GM18951 (cell line): Measurements from ENCODE around the gene PPFIBP2.

Experiments
- POLR2A ChIP-seq: IDR thresholded peaks from 4 replicates; pipeline ENCODE4 v1.6.1; 2011; ENCODE audit warnings: mild to moderate bottlenecking; ENCODE audit not compliant: insufficient read length, insufficient read depth; ENCODE audit errors: extremely low read depth
- in situ Hi-C: fragments of 300-500 bp; cut with MboI; formaldehyde crosslinking; loops from one replicate; pipeline ENCODE4 v1.12.0; 2022; ENCODE audit warnings: low sequenced_read_pairs, mixed read lengths, inconsistent platforms; ENCODE audit not compliant: unreplicated experiment

The PPFIBP2 gene

DNA sequence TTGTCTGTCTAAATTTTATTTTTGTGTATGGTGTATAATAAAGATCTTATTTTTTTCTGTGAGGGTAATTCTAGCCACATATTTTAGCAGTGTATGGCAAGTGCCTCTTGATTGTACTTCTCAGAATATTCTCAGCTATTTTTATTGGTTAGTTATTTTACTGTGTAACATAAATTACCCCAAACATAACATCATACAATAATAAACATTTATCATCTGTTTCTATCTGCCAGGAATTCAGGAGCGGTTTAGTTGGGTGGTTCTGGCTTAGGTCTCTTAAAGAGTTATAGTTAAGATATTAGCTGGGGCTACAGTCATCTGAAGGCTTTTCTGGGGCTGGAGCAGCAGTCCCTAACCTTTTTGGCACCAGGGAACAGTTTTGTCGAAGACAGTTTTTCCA, 47.8 kb downstream of the PPFIBP2 start:
- no peak for TF ChIP-seq POLR2A
- in situ Hi-C loops: no loop called here

DNA sequence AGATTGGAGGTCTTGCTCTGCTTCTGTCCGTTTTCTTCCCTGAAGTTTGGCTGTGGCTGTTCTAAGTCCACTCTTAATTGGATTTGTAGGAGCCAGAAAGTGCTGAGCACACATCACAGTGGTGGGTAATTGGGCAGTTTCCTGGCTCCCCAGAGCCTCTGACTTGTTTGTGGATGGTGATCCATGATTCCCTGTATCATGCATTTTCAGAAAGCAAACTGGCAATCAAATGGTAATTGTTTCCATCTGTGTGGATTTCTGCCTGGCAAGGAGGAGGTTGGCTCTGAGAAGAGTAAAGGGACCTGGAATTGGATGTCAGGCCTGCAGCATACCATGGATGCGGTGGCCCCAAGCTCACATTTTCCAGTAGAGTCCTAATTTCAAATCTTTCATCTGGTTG, 49.5 kb downstream of the PPFIBP2 start:
- TF ChIP-seq POLR2A: no peak
- in situ Hi-C loops: no loop called here

DNA sequence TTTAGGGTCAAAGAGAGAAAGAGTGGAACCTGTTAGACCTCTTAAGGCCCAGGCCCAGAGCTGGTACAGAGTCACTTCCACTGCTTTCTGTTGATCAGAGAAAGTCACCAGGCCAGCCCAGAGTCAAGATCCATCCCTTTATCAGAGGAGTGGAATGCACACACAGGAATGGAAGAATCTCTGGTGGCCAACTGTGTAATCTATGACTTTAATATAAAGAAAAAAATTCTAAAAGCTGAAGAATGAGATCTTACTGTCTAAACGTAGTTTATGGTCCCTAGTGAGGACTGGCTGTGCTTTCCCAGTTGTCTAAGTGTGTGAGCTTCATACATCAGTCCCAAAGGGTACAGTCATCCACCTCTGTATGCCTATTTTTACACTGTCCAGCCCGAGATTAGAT, 51.0 kb downstream of the PPFIBP2 start:
- in situ Hi-C loops: no loop called here

DNA sequence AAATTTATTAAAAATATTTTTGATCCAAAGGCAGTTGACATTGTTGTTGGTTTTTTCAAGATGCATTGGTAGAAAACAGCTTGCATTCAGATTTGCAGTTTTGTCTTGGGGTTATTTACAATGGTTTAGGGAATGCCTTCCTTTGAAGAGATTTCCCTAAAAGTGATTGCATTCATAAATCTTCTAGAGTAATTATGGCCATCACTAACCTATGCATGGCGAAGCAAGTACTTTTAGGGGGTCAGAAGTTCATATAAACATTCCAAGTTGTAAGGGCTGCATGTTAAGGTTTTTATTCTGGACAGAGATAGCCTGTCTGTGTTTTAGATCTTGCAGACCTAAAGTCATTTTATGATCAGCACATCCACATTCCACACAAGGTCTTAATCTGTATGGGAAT, 53.5 kb downstream of the PPFIBP2 start:
- in situ Hi-C loops: no loop called here
- no peak for TF ChIP-seq POLR2A

More for the DNA sequence above, 51.0 kb downstream of the PPFIBP2 start:
- no peak for TF ChIP-seq POLR2A

DNA sequence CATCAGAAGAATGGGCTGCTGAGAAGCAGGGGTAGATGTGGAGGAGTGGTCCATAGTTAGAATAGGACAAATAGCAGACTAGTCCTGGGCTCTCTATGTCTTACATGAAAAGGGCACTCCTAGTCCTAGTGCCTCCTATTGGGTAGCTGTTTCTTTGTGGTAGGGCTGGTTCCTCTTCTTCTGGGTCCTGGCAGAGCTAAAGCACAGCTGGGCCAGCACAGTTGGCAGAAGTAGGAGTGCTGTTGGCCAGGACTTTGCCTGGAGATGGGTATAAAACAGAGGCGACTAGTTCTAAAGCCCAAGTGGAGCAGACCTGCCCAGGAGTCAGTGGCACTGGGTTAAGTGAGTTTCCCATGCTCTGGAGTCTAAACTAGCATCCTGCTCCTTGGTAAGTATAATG, 55.2 kb downstream of the PPFIBP2 start:
- in situ Hi-C loops: no loop called here
- no peak for TF ChIP-seq POLR2A

DNA sequence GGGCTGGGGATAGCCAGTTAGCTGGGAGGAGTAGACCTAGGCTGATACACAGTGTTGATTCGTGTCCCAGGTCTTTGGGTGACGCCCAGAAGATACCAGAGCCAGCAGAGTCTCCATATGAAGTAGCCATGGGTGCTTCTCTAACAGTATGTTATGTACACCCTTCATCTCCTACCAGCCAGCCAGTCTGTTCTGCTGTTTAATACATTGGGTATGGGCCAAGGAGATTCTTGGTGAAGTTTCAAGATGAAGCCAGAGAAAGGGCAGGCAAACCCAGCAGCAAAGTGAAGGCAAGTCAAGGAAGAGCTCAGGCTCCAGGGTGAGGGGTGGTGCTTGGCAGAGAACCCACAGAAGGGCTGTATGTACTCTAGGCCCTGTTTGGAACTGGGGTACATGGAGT, 56.4 kb downstream of the PPFIBP2 start:
- no peak for TF ChIP-seq POLR2A

DNA sequence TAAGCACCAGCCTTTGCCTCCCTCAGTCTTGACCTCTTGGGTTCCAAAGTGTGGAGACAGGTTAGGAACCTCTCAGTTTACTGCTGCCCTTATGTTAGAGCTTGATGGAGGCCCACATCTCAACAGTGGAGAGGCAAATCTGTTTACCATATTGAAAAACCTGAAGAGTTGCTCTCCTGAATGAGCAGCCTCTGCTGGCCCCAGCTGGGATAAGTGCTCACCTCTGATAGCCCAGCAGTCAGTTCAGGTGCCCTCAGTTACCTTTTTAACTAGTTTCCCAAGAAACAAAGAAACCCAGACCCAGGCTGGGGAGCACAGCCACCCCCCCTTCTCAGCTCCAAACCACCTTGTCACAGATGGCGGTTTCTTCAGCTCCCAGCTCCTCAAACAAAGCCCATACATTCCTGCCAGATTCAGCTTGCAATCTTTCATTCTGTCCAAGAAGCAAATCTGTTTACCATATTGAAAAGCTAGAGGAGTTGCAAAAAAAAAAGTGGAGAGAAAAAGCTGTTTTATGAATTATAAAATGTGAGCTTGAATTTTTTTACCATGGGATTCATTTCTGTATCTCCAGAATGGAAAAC, 57.2 kb downstream of the PPFIBP2 start:
- in situ Hi-C loops: no loop called here
- no peak for TF ChIP-seq POLR2A

More for the DNA sequence above, 56.4 kb downstream of the PPFIBP2 start:
- in situ Hi-C loops: no loop called here

DNA sequence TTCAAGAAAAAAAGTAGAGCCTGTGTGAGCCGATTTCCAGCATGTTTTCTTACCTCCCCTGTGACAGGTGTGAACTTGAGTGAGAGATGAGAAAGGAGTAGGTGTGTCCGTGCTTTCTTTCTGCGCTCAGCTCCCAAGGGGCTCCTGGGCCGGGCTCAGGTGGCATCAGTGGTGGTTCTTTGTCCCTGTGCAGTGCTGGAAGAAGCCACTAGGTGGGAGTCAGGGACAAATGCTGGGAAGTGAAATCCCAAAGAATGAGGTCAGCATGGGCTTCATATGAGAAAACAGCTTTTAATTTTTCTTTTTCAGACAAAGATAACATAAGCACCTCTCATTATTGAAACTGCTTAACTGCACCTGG, 57.8 kb downstream of the PPFIBP2 start:
- no peak for TF ChIP-seq POLR2A
- in situ Hi-C loops: no loop called here

DNA sequence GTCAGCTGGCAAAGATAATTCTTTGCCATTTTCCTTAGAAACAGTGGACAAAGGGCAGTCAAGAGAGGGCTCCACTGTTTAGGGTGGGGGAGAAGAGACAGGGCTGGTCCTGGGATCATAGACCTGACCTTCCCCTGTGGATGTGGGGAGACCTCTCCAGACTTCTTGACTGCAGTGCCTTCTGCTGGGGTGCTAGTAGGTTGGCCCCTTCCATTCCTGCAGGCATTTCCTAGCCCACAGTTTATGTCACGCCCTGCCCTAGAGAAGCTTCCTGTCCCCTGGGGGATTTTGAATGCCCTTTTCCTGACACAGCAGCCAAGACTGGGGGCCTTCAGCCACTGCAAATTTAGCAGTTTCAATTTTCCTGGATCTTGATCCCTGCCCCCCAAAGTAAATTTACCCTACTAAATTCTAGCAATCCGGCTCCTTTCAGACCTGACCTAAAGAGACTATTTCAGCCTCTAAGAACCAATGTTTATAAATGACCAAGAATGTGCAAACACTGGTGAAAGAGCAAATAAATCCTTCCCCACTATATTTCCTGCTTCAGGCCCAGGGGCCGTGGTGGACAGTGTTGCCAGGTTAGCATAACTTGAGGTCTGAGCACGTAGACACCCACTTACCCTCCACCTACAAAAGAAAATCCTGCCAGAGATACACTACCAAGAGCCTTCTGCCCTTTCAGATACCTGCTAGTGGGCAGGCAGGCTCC, 58.4 kb downstream of the PPFIBP2 start:
- no peak for TF ChIP-seq POLR2A

DNA sequence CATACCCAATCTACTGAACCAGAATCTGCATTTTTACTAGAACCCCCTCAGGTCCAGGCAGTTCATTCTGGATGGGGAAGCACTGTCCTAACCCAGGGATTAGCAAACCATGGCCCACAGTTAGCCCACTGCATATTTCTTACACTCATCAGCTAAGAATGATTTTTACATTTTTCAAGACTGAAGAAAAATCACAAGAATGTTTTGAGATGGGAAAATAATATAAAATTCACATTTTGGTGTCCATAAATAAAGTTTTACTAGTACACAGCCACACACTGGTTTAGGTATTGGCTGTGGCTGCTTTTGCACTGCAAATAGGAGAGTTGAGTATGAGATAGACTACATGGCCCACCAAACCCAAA, 59.4 kb downstream of the PPFIBP2 start:
- TF ChIP-seq POLR2A: no peak
- in situ Hi-C loops: no loop called here

More for the DNA sequence above, 58.4 kb downstream of the PPFIBP2 start:
- in situ Hi-C loops: no loop called here

DNA sequence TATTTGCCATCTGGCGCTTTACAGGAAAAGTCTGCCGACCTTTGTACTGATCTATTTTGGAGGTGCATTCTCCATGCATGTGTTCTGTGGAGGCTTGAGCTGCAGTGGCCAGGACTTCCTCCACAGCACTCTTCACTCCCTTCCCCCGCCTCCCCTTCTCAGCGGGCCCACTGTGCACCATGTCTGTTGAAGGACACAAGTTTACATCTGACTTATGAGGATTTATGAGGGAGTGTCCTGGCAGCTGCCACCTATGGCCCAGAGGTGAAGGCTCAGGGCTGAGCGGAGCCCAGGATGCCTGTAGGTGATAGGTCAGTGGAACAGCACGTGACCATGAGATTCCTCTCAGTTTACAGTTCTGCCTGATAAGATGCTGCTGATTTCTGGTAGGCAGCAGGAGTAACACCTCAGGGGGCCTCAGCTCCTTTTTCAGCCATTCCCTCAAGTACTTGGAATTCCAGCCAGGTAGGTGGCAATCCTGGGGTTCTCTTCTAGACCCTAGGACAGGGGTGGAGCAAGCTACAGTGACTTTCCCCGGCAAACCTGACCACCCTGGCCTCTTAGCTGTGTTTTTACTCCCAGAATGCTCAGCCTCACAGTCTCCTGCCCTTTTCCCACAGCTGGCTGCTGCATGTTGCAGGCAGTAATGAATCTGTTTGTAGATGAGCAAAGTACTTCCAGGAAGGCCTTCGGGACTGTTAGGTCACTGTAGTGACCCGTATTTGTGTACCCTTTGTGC, 59.9 kb downstream of the PPFIBP2 start:
- in situ Hi-C loops: no loop called here

DNA sequence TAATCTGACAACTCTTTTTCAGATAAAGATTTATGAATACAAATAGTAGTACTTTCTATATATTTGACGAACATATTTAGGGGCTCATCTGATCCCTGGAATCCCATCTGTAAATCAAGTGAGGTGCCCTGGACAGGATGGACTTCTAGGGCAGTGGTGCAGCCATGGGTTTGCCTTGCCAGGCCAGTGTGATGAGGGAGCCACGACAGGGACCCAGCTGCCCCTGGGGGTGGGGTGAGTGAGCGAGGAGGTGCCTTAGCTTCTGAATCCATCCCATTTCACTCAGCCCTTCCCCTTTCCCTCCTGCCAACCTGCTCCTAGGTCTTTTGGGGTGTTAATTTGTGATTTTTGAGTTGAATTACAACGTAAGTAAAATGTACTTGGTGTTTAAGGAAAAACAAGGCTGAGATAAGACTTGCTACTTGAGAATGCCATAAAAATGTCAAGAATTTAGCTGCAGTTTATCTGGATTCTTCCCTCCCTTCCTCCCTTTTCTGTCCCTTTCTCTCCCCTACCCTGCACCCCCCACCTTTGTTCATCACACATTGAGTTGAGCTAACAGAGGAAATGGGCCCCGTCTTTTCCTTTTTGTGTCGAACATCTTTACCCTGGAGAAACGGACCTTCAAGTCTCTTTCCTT, 60.8 kb downstream of the PPFIBP2 start:
- in situ Hi-C loops: no loop called here
- TF ChIP-seq POLR2A: no peak

More for the DNA sequence above, 59.9 kb downstream of the PPFIBP2 start:
- no peak for TF ChIP-seq POLR2A

DNA sequence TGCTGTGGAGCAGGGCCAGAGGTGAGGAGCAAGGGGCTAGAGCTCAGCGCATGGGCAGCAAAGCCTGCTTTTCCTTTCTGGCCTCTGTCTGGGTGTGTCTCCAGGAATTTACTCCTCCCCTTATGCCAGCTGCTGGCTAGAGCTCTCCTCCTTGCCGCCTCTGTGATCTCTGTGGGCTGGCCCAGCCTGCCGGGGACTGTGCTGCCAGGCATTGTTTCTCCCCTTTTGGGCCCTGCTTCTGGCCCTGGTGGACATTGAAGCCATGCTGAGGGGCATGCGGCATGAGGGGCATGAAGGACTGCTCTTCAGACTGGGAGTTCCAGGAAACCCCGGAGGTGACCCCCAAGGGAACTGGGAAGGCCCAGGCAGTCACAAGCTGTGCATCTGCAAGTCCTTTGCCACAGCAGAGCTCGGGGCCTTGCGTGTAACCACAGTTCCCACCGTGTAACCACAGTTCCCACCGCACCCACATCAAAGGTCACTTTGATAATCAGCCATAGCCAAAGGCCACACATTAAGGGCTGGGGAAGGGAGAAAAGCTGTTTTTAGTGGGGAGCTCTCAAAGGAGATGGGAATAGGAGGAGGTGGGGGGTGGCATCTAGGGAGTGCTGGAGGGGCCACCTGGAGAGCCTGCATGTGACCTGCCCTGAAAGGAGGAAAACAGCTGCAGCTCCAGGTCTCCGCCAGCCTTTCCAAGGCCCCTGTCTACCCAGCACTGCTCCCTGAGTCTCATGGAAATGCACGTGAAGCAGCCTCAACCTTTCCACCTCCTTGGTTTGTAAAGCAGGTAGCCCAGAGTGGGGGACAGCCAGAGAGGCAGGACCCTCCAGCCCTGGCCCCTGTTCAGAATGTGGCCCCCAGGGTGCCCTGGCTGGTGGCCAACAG, 62.3 kb downstream of the PPFIBP2 start:
- TF ChIP-seq POLR2A: no peak
- in situ Hi-C loops: no loop called here

DNA sequence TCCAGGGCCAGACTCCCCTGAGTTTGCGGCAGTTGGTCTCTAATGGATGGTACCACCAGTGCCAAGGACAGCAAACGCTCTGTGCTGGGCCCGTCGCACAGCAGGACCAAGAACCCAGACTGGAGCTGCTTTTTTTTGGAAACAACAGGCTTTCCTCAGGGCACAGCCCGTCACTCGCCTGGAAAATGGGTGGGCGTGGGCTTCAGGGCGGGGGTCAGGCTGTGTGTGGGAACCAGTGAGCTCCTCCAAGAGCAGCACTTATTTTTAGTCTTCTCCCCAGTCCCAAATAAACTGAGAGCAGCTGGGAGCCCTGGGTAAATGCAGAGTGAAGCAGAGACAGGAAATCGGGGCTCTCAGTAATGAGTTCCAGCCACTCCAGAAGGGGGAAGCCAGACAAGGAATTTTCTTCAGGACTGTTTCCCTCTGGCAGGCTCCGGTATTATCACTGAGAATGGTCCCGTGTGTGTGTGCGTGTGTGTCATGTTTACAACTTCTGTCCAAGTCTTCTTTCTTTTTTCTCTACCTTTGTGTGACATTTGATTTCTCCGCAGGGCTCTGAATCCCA, 63.0 kb downstream of the PPFIBP2 start:
- in situ Hi-C loops: no loop called here
- no peak for TF ChIP-seq POLR2A
